ENCODE measurements around the gene PHLDA1. TPM values are rescaled to one million over a fixed set of nuclear protein-coding genes. Genes with fewer than 3 reads are reported as not detected.
"Not testable (repeated sequence)": the region's sequence is repeated elsewhere in the genome, so short reads cannot be mapped to it uniquely, and the experiment has no call there.

The PHLDA1 gene
- total and polyA plus RNA-seq, 7 donors, result 2.4 to 10.9 (median 5.3) TPM

- TF ChIP-seq CTCF (IDR thresholded peaks at IDR 0.05) (no peak), EP300 (IDR thresholded peaks at IDR 0.05) (no peak), POLR2A (IDR thresholded peaks at IDR 0.05) (no peak), POLR2AphosphoS5 (IDR thresholded peaks at IDR 0.05) (no peak)
- Histone ChIP-seq H3K4me1 (no peaks in the 10 kb centered on the region), H3K27ac (no peak overlapping the region), H3K4me3 (no peak overlapping the region), H3K27me3 (no peaks in the 10 kb centered on the region), H3K36me3 (no peaks in the 10 kb centered on the region), H3K9me3 (no peaks in the 10 kb centered on the region)
- 62 to 82% methylated on average over 4 of the region's 4 CpGs for WGBS, 2 donors
- no peak for DNase-seq
- intact Hi-C loops (cut with DNase I), result no loop called here
These were observed 41.2 kb downstream of the PHLDA1 start for GRCh38 chr12:75990189-75990912.

- H3K9me3 ChIP-seq; H3K36me3 ChIP-seq; intact Hi-C loops (cut with DNase I); H3K27me3 ChIP-seq; H3K27ac ChIP-seq; H3K4me3 ChIP-seq; DNase-seq; H3K4me1 ChIP-seq: not testable (repeated sequence)
- 95 to 96% methylated on average over 1 of the region's 1 CpG for WGBS, 2 donors
These were observed 43.9 kb downstream of the PHLDA1 start for GRCh38 chr12:75987709-75988108.

DNA sequence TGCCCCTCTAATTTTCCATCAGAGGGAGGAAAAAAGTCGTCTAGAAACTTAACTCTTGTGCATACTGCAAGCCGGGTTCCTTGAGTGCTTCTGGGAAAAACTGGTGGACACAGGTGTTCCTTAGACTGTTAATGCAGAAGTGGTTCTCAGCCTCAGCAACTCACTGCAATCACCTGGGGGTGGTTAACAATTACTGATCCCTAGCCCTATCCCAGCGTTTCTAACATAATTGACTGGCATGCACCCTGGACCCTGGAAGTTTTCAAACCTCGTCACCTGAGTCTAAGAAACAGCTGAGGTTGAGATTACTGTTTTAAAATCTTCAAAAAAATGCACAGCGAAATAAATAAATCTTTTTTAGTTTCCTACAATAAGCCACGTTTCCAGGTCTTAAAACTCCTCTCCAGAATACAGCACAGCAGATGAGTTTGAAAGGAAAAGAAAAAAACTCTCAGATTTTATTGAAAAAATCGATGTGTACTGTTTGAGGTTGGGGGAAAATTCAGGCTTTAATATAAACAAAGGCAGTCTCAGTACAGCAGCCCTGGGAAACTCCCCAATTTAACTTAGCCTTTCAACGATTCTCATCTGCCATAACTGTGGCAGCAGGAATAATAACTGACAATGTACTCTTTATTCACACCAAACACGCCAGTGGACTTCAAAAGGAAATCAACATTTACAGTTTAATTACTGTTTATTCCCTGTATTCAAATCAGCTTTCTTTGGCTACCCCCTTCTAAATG is 45.4 kb downstream of the PHLDA1 start:
- intact Hi-C loops (cut with DNase I), result no loop called here
- H3K27me3 ChIP-seq, result no peaks in the 10 kb centered on the region
- no peaks in the 10 kb centered on the region for H3K4me1 ChIP-seq
- DNase-seq, result no peak
- H3K36me3 ChIP-seq, result no peaks in the 10 kb centered on the region
- WGBS, 2 donors, result 9 to 45% methylated on average over 9 of the region's 9 CpGs
- TF ChIP-seq EP300 (IDR thresholded peaks at IDR 0.05) (no peak), POLR2A (IDR thresholded peaks at IDR 0.05) (no peak), POLR2AphosphoS5 (IDR thresholded peaks at IDR 0.05) (no peak), CTCF (IDR thresholded peaks at IDR 0.05) (no peak)
- no peak overlapping the region for H3K27ac ChIP-seq
- no peaks in the 10 kb centered on the region for H3K9me3 ChIP-seq
- H3K4me3 ChIP-seq, result no peak overlapping the region

- Histone ChIP-seq H3K27me3 (no peaks in the 10 kb centered on the region), H3K9me3 (no peaks in the 10 kb centered on the region), H3K27ac (no peak overlapping the region), H3K4me3 (no peak overlapping the region), H3K36me3 (no peaks in the 10 kb centered on the region), H3K4me1 (no peaks in the 10 kb centered on the region)
- DNase-seq, result no peak
- intact Hi-C loops (cut with DNase I), result no loop called here
- TF ChIP-seq EP300 (IDR thresholded peaks at IDR 0.05) (no peak), POLR2AphosphoS5 (IDR thresholded peaks at IDR 0.05) (no peak), POLR2A (IDR thresholded peaks at IDR 0.05) (no peak), CTCF (IDR thresholded peaks at IDR 0.05) (no peak)
- 13 to 60% methylated on average over 5 of the region's 5 CpGs for WGBS, 2 donors
These were observed 46.0 kb downstream of the PHLDA1 start for GRCh38 chr12:75985566-75985965.

DNA sequence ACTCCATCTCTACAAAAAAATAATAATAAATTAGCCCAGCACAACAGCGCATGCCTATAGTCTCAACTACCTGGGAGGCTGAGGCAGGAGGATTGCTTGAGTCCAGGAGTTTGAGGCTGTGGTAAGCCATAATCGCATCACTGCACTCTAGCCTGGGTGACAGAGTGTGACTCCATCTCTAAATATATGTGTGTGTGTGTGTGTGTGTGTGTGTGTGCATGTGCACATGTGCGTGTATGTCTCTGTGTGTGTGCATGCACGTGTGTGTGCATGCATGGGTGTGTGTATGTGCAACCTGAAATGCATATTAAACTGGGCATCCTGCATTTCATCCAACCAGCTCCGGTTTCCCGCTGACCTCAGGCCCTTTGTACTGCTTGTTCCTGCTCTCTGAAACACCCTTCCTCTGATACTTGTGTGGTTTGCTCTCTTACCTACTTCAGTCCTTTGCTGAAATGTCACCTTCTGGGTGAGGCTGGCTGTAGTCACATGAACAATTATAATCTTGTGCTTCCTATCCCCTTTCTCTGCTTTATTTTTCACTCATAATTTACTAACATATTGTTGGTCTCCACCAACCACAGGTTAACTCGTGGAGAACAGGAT is 46.9 kb downstream of the PHLDA1 start:
- TF ChIP-seq CTCF (IDR thresholded peaks at IDR 0.05) (no peak), EP300 (IDR thresholded peaks at IDR 0.05) (no peak), POLR2A (IDR thresholded peaks at IDR 0.05) (no peak)
- H3K36me3 ChIP-seq, result no peaks in the 10 kb centered on the region
- no peaks in the 10 kb centered on the region for H3K4me1 ChIP-seq
- H3K4me3 ChIP-seq, result no peak overlapping the region
- intact Hi-C loops (cut with DNase I), result no loop called here
- no peak for DNase-seq
- WGBS, 2 donors, result 70 to 83% methylated on average over 7 of the region's 7 CpGs
- no peaks in the 10 kb centered on the region for H3K27me3 ChIP-seq
- H3K9me3 ChIP-seq, result no peaks in the 10 kb centered on the region
- no peak overlapping the region for H3K27ac ChIP-seq

GRCh38 chr12:75983851-75984250 is 47.7 kb downstream of the PHLDA1 start:
- H3K27me3 ChIP-seq; H3K36me3 ChIP-seq; H3K4me1 ChIP-seq; H3K27ac ChIP-seq; DNase-seq; intact Hi-C loops (cut with DNase I); H3K9me3 ChIP-seq; H3K4me3 ChIP-seq: not testable (repeated sequence)
- WGBS, 2 donors, result 91 to 93% methylated on average over 4 of the region's 4 CpGs
